Activated naive CD4-positive, alpha-beta T cell treated with anti-CD3 and anti-CD28 coated beads, Interleukin-2, amount 50 U/mL, for 16 hours (primary cell): Measurements from ENCODE around the gene TSGA10IP.

Experiments used
- DNase-seq: peaks from one replicate; pipeline ENCODE4 v3.0.0-alpha.2; 2020

Gene TSGA10IP

DNA sequence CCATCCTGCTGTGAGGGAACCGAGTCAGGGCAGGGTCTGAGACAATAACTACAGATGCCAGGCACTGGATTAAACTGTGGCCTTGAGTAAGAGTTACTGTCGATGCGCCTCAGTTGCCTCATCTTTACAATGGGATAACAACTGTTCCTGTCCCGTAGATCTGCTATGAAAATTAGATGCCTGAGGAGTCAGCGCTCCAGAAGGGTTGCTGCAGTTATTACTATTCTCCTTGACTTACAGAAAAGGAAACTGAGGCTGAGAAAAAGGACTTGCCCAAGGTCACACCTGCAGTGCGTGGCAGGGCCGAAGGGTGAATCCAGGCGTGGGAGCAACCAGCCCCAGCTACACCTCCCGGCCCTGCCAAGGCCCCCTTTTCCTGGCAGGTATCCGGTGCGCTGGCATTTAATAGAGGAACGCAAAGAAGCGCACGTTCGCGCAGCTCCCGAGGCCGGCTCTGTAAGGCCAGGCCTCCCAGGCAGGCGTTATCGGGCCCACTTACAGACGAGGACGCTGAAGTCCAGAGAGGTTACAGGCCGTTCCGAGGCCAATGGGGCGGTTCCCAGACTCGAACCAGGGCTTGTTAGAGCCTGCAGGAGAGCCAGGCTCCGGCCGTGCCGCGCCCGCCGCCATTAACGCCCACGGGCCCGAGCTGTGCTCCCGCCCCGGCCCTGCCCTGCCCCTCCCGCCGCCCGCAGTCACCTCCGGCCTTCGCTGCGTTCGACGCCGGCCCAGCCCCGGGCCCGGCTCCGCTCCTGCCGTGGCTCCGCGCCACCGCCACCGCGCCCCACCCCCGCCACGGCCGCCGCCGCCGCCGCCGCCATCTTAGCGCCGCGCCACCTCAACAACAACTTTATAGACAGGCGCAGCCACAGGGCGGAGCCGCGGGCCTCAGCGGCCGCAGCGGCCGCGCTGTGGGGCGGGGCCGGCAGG is 26.8 kb upstream of the TSGA10IP start, which contains the start of gene C11orf68:
C11orf68 (minus strand) TSS at position 852 of the 930 bp plus-strand sequence; CDS start at position 821, 31 bp downstream.
- DNase-seq: no peak

GRCh38 chr11:65919141-65919572 is 26.1 kb upstream of the TSGA10IP start, which contains the start of gene DRAP1:
DRAP1 (plus strand) TSS chr11:65919426; CDS start chr11:65919502, 76 bp downstream.
- peak; percentile 98 for DNase-seq

DNA sequence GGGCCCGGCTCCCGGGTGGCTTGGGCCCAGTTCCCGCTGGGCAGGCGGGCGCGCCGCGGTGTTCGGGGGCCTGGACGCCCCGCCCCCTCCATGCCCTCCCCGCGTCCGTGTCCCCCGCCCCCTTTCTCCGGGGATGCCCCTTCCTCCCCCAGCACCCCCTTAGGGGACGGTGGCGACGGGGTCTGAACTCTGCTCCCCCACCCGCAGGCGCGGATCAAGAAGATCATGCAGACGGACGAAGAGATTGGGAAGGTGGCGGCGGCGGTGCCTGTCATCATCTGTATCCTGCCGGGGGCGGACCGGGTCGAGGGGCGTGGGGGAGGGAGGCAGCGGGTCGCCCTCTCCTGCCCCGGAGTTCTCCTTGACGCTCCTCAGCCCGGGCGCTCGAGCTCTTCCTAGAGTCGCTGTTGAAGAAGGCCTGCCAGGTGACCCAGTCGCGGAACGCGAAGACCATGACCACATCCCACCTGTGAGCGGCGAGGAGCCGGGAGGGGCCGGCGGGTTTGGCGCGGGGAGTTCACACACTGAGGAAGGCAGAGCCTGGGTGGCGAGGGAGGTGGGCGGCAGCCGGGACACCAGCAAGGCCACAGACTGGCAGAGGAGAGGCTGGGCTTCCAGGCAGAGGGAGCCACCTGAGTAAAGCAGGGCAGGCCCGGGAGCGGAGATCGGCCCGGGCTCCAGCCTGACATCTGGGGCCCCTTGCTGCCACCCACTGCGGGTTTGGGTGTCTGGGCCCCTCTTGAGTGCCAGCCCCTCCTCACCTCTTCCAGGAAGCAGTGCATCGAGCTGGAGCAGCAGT is 25.5 kb upstream of the TSGA10IP start:
- DNase-seq: no peak

DNA sequence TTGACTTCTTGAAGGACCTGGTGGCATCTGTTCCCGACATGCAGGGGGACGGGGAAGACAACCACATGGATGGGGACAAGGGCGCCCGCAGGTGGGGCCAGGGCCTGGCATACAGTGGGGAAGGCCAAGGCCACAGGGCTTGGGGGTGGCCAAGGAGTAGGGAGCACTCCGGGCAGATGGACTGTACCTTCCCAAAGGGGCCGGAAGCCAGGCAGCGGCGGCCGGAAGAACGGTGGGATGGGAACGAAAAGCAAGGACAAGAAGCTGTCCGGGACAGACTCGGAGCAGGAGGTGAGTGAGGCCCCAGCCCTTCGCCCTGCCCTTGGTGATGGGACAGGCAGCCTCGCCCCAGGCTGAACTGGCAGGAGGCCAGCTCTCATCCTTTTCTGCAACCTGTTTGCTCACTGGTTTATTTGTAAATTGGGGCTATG is 24.9 kb upstream of the TSGA10IP start:
- no peak for DNase-seq

DNA sequence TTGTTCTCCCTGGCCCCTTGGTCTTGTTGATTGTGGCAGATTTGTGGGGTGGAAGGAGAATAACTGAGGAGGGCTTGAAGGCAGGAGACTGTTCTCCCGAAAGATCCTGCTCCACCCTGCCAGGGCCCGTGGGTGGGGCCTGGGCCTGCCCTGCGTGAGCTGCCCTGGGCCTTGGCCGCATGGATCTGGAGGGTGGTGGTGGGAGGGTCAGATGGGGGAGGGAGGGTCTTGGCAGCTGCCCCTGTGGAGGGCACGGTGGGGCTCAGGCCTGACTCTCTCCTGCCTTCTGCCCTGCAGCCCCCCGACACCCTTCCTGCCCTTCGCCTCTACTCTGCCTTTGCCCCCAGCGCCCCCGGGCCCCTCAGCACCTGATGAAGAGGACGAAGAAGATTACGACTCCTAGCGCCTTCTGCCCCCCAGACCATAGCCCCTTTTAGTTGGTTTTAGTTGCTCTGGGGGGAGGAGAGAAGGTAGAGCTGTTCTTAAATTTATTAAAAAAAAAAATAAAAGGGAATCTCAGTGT is 24.2 kb upstream of the TSGA10IP start:
- no peak for DNase-seq

DNA sequence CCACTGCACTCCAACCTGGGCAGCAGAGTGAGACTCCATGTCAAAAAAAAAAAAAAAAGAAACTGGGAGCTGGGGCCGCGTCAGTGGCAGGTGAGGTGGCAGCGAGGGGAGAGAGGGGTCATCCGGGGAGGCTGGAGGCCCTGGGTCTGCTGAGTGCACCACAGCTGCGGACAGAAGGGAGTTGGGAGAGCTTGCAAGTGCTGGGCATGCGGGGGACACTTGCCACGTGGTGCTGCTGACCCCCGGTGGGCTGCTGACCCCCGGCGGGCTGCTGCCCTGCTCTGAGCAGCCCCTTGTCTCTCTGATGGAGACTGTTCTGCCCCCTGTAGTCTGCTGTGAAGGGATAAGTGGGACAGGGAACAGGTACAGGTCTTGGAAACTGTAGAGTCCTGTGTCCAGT is 23.4 kb upstream of the TSGA10IP start:
- DNase-seq: no peak

GRCh38 chr11:65922565-65922964 is 22.7 kb upstream of the TSGA10IP start:
- no peak for DNase-seq

DNA sequence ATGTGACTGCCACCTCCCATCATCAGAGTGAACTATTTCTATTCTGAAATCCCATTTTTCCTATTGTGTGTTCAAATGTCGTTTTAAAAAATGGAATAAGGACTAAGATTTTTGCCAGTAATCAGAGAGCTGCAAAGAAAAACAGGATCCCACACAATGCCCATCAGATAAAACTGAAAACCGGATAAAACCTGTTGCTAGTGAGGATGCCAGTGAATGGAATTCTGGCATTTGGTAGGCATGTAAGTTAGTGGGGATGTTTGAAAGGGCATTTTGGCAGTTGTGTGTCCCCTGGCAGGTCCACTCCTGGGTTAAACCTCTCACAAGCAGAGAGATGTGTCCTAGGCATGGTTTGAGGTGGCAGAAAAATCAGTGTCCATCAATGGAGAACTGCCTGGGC is 19.9 kb upstream of the TSGA10IP start:
- no peak for DNase-seq

DNA sequence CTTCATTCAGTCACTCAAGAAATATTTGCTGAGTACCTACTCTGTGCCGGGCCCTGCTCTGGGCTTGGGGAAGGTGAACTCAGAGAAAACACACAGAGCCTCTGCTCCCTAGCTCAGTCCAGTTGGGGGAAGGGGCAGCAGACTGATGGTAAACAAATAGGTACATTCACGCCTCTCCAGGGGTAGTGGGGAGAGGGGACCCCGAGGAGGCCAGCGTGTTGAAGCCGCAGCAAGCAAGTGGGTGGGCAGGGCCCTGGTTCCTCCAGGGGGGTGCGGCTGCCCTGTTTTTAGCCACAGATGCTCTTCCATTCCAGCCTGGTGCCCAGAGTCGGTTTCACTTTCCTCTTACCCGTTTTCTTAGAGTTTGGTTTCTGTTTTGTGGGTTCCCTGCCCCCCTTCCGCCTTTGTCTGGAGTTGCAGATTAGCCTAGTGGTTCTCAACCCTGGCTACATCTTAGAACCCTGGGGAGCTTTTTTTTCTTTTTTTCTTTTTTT is 17.3 kb upstream of the TSGA10IP start:
- DNase-seq: peak; percentile 73

DNA sequence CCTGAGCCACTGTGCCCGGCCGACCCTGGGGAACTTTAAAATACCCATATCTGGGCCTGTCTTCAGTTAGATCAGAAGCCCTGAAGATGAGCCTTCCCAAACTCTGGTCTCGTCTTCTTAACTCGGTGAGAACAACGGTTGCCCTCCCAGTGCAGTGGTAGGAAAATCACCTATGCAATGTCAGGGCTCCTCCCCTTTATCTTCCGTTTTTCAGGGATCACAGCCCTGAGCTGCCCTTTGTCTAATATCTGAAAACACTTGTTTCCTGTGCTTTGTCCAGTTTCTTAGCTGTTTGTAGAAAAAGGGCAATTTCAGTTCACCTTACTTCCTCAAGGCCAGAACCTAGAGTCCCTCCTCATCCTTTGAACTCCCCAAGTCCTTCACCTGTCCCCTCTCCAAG is 16.6 kb upstream of the TSGA10IP start:
- no peak for DNase-seq

GRCh38 chr11:65931773-65932557 is 13.3 kb upstream of the TSGA10IP start:
- DNase-seq: no peak

GRCh38 chr11:65932558-65932919 is 12.7 kb upstream of the TSGA10IP start:
- no peak for DNase-seq

GRCh38 chr11:65934014-65934413 is 11.3 kb upstream of the TSGA10IP start:
- no peak for DNase-seq

GRCh38 chr11:65937766-65938165 is 7.5 kb upstream of the TSGA10IP start:
- no peak for DNase-seq

DNA sequence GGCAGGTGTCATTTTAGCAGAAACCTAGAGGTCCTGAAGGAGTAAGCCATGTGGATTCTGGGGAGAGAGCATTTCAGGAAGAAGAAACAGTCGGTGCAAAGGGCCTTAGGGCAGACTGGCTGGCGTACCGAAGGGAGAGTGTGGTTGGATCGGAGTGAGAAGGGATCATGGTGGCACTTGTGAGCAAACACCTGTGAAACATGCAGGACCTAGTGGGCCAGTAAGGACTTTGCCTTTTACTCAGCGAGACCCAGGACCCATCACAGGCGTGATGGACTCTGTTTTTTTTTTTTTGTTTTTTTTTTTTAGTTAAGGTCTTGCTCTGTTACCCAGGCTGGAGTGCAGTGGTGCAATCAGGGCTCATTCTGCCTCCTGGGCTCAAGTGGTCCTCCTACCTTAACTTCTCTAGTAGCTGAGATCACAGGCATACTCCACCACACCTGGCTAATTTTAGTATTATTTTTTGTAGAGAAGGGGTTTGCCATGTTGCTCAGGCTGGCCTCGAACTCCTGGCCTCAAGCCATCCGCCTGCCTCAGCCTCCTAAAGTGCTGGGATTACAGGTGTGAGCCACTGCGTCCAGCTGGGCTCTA is 3.5 kb upstream of the TSGA10IP start:
- DNase-seq: no peak

- no peak for DNase-seq
Observed at GRCh38 chr11:65942531-65942930, 2.7 kb upstream of the TSGA10IP start.

- no peak for DNase-seq
Observed at GRCh38 chr11:65944191-65944590, 1.1 kb upstream of the TSGA10IP start.

DNA sequence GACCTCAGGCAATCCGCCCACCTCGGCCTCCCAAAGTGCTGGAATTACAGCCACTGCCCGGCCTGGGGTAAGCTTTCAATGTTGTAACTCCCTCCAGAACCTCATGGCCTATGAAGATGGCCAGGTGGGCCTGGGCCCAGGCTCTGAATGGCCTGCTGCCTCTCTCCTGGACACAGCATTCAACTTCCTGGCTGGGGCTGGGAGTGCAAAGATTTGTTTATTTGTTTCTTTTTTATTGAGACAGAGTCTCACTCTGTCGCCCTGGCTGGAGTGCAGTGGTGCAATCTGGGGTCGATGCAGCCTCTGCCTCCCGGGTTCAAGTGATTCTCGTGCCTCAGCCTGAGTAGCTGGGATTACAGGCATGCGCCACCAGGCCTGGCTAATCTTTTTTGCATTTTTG is 513 bp upstream of the TSGA10IP start:
- no peak for DNase-seq

GRCh38 chr11:65945941-65946558 is 770 bp downstream of the TSGA10IP start:
- no peak for DNase-seq

DNA sequence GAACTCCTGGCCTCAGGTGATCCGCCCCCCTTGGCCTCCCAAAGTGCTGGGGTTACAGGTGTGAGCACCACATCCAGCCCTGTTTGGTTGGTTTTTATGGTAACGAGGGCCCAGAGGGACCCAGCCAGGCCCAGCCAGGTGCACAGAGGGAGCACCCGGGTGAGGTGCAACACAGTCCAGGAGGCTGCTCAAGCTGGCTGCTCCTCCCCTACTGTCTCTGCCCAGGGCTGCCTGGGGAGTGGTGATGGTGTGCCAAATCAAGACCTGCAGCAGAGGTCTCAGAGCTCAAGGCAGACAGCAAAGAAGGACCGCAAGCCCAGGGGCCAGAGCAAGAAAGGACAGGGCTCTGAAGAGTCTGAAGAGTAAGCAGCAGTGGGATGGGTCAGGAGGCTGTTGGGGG is 1.4 kb downstream of the TSGA10IP start:
- no peak for DNase-seq

DNA sequence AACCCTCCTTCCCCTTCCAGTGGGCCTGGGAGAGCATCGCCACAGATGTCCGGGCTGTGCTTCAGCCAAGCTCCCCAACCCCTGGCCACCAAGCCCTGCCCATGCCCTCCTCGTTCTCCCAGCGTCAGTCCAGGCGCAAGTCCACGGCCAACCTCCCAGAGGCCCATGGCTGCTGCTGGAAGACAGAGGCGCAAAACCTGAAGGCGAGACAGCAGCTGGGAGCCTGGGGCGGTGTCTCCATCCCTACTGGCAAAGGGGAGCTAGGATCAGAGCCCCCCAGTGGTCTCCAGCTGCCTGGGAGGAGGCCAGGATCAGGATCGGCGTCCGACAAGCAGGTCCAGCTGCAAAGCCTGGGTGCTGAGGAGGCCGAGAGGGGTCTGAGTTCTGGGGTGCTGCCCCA is 1.9 kb downstream of the TSGA10IP start:
- no peak for DNase-seq
